Mesenchymal stem cell (in vitro differentiated cells and primary cell): ENCODE data around the gene CACNA2D3.

Experiments used
- DNase-seq: peaks from one replicate; pipeline ENCODE4 v3.0.0-alpha.2; 2013
- H2AFZ ChIP-seq: one replicate; pipeline ENCODE4 v1.6.1; 2013; ENCODE audit warnings: low read depth, mild to moderate bottlenecking, control low read depth, inconsistent platforms, low read length, moderate library complexity
- H2AK5ac ChIP-seq: 2 replicates; pipeline ENCODE4 v1.6.1; 2013; ENCODE audit warnings: low read length, moderate library complexity, mild to moderate bottlenecking, inconsistent platforms; ENCODE audit not compliant: severe bottlenecking
- H2BK120ac ChIP-seq: one replicate; pipeline ENCODE4 v1.6.1; 2013; ENCODE audit warnings: low read depth, mild to moderate bottlenecking, inconsistent platforms, low read length, moderate library complexity
- H2BK12ac ChIP-seq, 2 experiments: one replicate each; pipeline ENCODE4 v1.6.1; 2013; ENCODE audit warnings: inconsistent platforms in 2 of 2, low read length in 2 of 2, mild to moderate bottlenecking in 2 of 2, moderate library complexity in 2 of 2, control low read depth in 1 of 2
- H2BK15ac ChIP-seq: one replicate; pipeline ENCODE4 v1.6.1; 2013; ENCODE audit warnings: mild to moderate bottlenecking, low read depth, inconsistent platforms; ENCODE audit not compliant: poor library complexity, severe bottlenecking
- H2BK5ac ChIP-seq: 2 replicates; pipeline ENCODE4 v1.6.1; 2013; ENCODE audit warnings: low read depth, mild to moderate bottlenecking, low read length, control low read depth, inconsistent platforms; ENCODE audit not compliant: poor library complexity, severe bottlenecking
- H3K14ac ChIP-seq, 2 experiments: one replicate each; pipeline ENCODE4 v1.6.1; 2013; ENCODE audit warnings: inconsistent platforms in 2 of 2, low read length in 2 of 2, control low read depth in 1 of 2, mild to moderate bottlenecking in 1 of 2, moderate library complexity in 1 of 2
- H3K18ac ChIP-seq, 2 experiments: one replicate each; pipeline ENCODE4 v1.6.1; 2013; ENCODE audit warnings: inconsistent platforms in 2 of 2, low read length in 2 of 2, control low read depth in 1 of 2, low read depth in 1 of 2, mild to moderate bottlenecking in 1 of 2
- H3K23ac ChIP-seq, 2 experiments: one replicate each; pipeline ENCODE4 v1.6.1; 2013; ENCODE audit warnings: inconsistent platforms in 2 of 2, low read length in 2 of 2, mild to moderate bottlenecking in 2 of 2, moderate library complexity in 2 of 2, control low read depth in 1 of 2
- H3K27ac ChIP-seq: 2 replicates; pipeline ENCODE4 v1.5.1; 2013; ENCODE audit warnings: mild to moderate bottlenecking, moderate library complexity, low read length, control low read depth, inconsistent platforms; ENCODE audit not compliant: poor library complexity, severe bottlenecking
- H3K27me3 ChIP-seq, 2 experiments: 2 replicates each; pipeline versions ENCODE4 v1.6.1 to v1.7.0; 2013; ENCODE audit warnings: low read length in 2 of 2, mild to moderate bottlenecking in 2 of 2, moderate library complexity in 2 of 2, control low read depth in 1 of 2, inconsistent platforms in 1 of 2; ENCODE audit not compliant: control insufficient read depth in 1 of 2, insufficient read depth in 1 of 2
- H3K36me3 ChIP-seq, 2 experiments: 2 replicates each; pipeline versions ENCODE4 v1.6.1 to v1.7.0; 2013; ENCODE audit warnings: low read length in 2 of 2, control low read depth in 1 of 2, inconsistent platforms in 1 of 2, low read depth in 1 of 2, mild to moderate bottlenecking in 1 of 2; ENCODE audit not compliant: insufficient read depth in 2 of 2, control insufficient read depth in 1 of 2
- H3K4ac ChIP-seq, 2 experiments: one replicate each; pipeline ENCODE4 v1.6.1; 2013; ENCODE audit warnings: inconsistent platforms in 2 of 2, low read length in 2 of 2, mild to moderate bottlenecking in 2 of 2, moderate library complexity in 2 of 2, control low read depth in 1 of 2, low read depth in 1 of 2
- H3K4me1 ChIP-seq: 2 replicates; pipeline ENCODE4 v1.6.1; 2013; ENCODE audit warnings: low read depth, low read length, control low read depth; ENCODE audit not compliant: control insufficient read depth, insufficient read depth
- H3K4me2 ChIP-seq: 2 replicates; pipeline ENCODE4 v1.6.1; 2013; ENCODE audit warnings: low read length, mild to moderate bottlenecking, inconsistent platforms; ENCODE audit not compliant: poor library complexity, severe bottlenecking
- H3K4me3 ChIP-seq, 2 experiments: 2 replicates each; pipeline versions ENCODE4 v1.5.1 to v1.7.0; 2013; ENCODE audit warnings: low read length in 2 of 2, mild to moderate bottlenecking in 2 of 2, control low read depth in 1 of 2, low read depth in 1 of 2; ENCODE audit not compliant: insufficient read depth in 1 of 2
- H3K79me1 ChIP-seq: replicated peaks from 2 replicates; pipeline ENCODE4 v1.6.1; 2013; ENCODE audit warnings: mild to moderate bottlenecking, control low read depth, low read length, inconsistent platforms; ENCODE audit not compliant: poor library complexity, severe bottlenecking
- H3K9ac ChIP-seq: 2 replicates; pipeline ENCODE4 v1.7.0; 2013; ENCODE audit warnings: mild to moderate bottlenecking, low read length, moderate library complexity
- H3K9me3 ChIP-seq: 2 replicates; pipeline ENCODE4 v1.7.0; 2013; ENCODE audit warnings: mild to moderate bottlenecking, low read length; ENCODE audit not compliant: control insufficient read depth
- H4K8ac ChIP-seq: one replicate; pipeline ENCODE4 v1.6.1; 2013; ENCODE audit warnings: inconsistent platforms, mild to moderate bottlenecking, low read length, moderate library complexity
- H4K91ac ChIP-seq: one replicate; pipeline ENCODE4 v1.6.1; 2013; ENCODE audit warnings: mild to moderate bottlenecking, low read length, inconsistent platforms
- WGBS: methylation state at CpG from one replicate; pipeline ENCODE4 v1.1.7; 2013; ENCODE audit warnings: mixed read lengths; 5-methylcytosine and 5-hydroxymethylcytosine counted together

CACNA2D3 gene

GRCh38 chr3:54706738-54707137, 584.4 kb downstream of the CACNA2D3 start:
- Histone ChIP-seq H2BK12ac (no peak overlapping the region), H3K18ac (no peak overlapping the region), H3K27ac (no peak overlapping the region), H3K23ac (no peak overlapping the region), H3K4me1 (no peaks in the 10 kb centered on the region), H3K14ac (no peak overlapping the region), H2AK5ac (no peak overlapping the region), H2BK5ac (no peak overlapping the region), H3K36me3 (no peaks in the 10 kb centered on the region), H3K9me3 (no peaks in the 10 kb centered on the region), H2BK15ac (no peak overlapping the region), H3K4ac (no peak overlapping the region), H3K4me3 (no peak overlapping the region), H3K27me3 (no peaks in the 10 kb centered on the region), H4K91ac (no peak overlapping the region), H3K4me2 (no peak overlapping the region), H2AFZ (no peak overlapping the region), H3K79me1 (no peaks in the 10 kb centered on the region), H3K9ac (no peak overlapping the region), H2BK120ac (no peak overlapping the region), H4K8ac (no peak overlapping the region)
- DNase-seq: no peak
- 92% methylated on average over 3 of the region's 3 CpGs for WGBS

GRCh38 chr3:54709785-54710184, 587.4 kb downstream of the CACNA2D3 start:
- Histone ChIP-seq H2BK120ac (no peak overlapping the region), H2AK5ac (no peak overlapping the region), H3K36me3 (no peaks in the 10 kb centered on the region), H2BK15ac (no peak overlapping the region), H3K27me3 (no peaks in the 10 kb centered on the region), H3K9me3 (no peaks in the 10 kb centered on the region), H3K4ac (no peak overlapping the region), H3K14ac (no peak overlapping the region), H3K23ac (no peak overlapping the region), H3K27ac (no peak overlapping the region), H2BK5ac (no peak overlapping the region), H3K18ac (no peak overlapping the region), H3K9ac (no peak overlapping the region), H2BK12ac (no peak overlapping the region), H4K8ac (no peak overlapping the region), H3K79me1 (no peaks in the 10 kb centered on the region), H2AFZ (no peak overlapping the region), H4K91ac (no peak overlapping the region), H3K4me3 (no peak overlapping the region), H3K4me1 (no peaks in the 10 kb centered on the region), H3K4me2 (no peak overlapping the region)
- 100% methylated on average over 2 of the region's 3 CpGs for WGBS
- DNase-seq: no peak

GRCh38 chr3:54710954-54711353, 588.6 kb downstream of the CACNA2D3 start:
- H3K9me3 ChIP-seq: no peaks in the 10 kb centered on the region
- H3K36me3 ChIP-seq: no peaks in the 10 kb centered on the region
- no peak overlapping the region for H2BK5ac ChIP-seq
- no peak overlapping the region for H2BK15ac ChIP-seq
- H3K4me2 ChIP-seq: no peak overlapping the region
- no peak overlapping the region for H3K14ac ChIP-seq
- no peak overlapping the region for H4K91ac ChIP-seq
- H2BK12ac ChIP-seq: no peak overlapping the region
- no peak overlapping the region for H2AK5ac ChIP-seq
- H3K27me3 ChIP-seq: no peaks in the 10 kb centered on the region
- H3K4ac ChIP-seq: no peak overlapping the region
- H3K4me1 ChIP-seq: no peaks in the 10 kb centered on the region
- H3K4me3 ChIP-seq: no peak overlapping the region
- no peak overlapping the region for H3K23ac ChIP-seq
- WGBS: 85% methylated on average over 5 of the region's 5 CpGs
- no peak overlapping the region for H2AFZ ChIP-seq
- no peak overlapping the region for H4K8ac ChIP-seq
- no peak overlapping the region for H2BK120ac ChIP-seq
- no peak for DNase-seq
- H3K79me1 ChIP-seq: no peaks in the 10 kb centered on the region
- peak overlapping the region in 1 of 2 experiments; percentile 8 for H3K18ac ChIP-seq
- no peak overlapping the region for H3K27ac ChIP-seq
- no peak overlapping the region for H3K9ac ChIP-seq

GRCh38 chr3:54712539-54712938, 590.2 kb downstream of the CACNA2D3 start:
- Histone ChIP-seq H2BK15ac (no peak overlapping the region), H4K8ac (no peak overlapping the region), H3K27me3 (no peaks in the 10 kb centered on the region), H2BK120ac (no peak overlapping the region), H3K18ac (no peak overlapping the region), H3K14ac (no peak overlapping the region), H3K36me3 (peaks cover 0 to 2% of the 10 kb centered on the region in 2 experiments), H3K9ac (no peak overlapping the region), H3K4me1 (peaks cover 2% of the 10 kb centered on the region), H3K79me1 (no peaks in the 10 kb centered on the region), H2BK5ac (no peak overlapping the region), H2BK12ac (no peak overlapping the region), H2AFZ (no peak overlapping the region), H4K91ac (no peak overlapping the region), H3K4me3 (no peak overlapping the region), H3K23ac (no peak overlapping the region), H3K4me2 (no peak overlapping the region), H3K4ac (no peak overlapping the region), H3K27ac (no peak overlapping the region), H2AK5ac (no peak overlapping the region), H3K9me3 (no peaks in the 10 kb centered on the region)
- no peak for DNase-seq
- WGBS: 69% methylated on average over 4 of the region's 5 CpGs
